ENCODE results near the gene KCNH1. TPM values are rescaled to one million over a fixed set of nuclear protein-coding genes. Genes with fewer than 3 reads are reported as not detected.

KCNH1 gene
- total RNA-seq, 2 donors from 2014 or later, result 3.2 to 3.5 TPM

DNA sequence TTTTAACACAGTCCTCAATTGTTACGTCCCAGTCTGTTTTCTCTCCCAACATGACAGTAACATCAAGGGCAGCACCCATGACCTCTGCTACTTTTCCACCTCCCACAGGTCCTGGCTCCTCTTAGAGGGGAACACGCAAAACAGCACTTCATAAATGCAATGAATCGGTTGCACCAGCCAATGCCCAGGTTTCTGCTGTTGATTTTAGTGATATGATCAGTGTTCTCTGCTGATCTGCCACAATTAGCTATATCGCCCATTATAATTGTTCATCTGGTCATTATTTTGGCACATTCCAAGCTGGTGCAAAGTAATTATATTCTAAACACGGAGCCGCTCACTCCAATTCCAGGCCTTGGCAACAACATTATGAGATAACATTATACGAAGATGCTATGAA lies 184.5 kb downstream of the KCNH1 start:
- Mint-ChIP-seq H3K27me3 (ENCODE audit: insufficient read depth) (no peaks in the 10 kb centered on the region), H3K27ac (no peak overlapping the region), H3K36me3 (ENCODE audit: low read depth) (no peaks in the 10 kb centered on the region), H3K4me3 (no peak overlapping the region), H3K4me1 (no peaks in the 10 kb centered on the region), H3K9me3 (no peaks in the 10 kb centered on the region)
- H3K36me3 ChIP-seq (ENCODE audit: control insufficient read depth, insufficient read depth, low read length), result no peaks in the 10 kb centered on the region
- no peaks in the 10 kb centered on the region for H3K4me1 ChIP-seq (ENCODE audit: control insufficient read depth, insufficient read depth, low read length)
- no peak overlapping the region for H3K4me3 ChIP-seq (ENCODE audit: low read length)
- WGBS, 2 experiments (ENCODE audit: insufficient coverage in 1 of 2, insufficient read length in 1 of 2), result 88 to 100% methylated on average over 2 to 7 of the region's 7 CpGs
- no peaks in the 10 kb centered on the region for H3K27me3 ChIP-seq (ENCODE audit: control insufficient read depth, insufficient read depth, low read length, poor library complexity, severe bottlenecking)
- DNase-seq, result no peak
- H3K9ac ChIP-seq (ENCODE audit: extremely low read depth, low read length, poor library complexity, severe bottlenecking), result no peak overlapping the region
- no peak for TF ChIP-seq CTCF (conservative IDR thresholded peaks at IDR 0.05)
- H3K27ac ChIP-seq (ENCODE audit: low read depth, low read length), result no peak overlapping the region
- H3K9me3 ChIP-seq (ENCODE audit: control insufficient read depth, low read length), result no peaks in the 10 kb centered on the region

- Mint-ChIP-seq H3K27ac (no peak overlapping the region), H3K9me3 (no peaks in the 10 kb centered on the region), H3K4me3 (no peak overlapping the region), H3K36me3 (ENCODE audit: low read depth) (no peaks in the 10 kb centered on the region), H3K27me3 (ENCODE audit: insufficient read depth) (no peaks in the 10 kb centered on the region), H3K4me1 (no peaks in the 10 kb centered on the region)
- Histone ChIP-seq H3K36me3 (ENCODE audit: control insufficient read depth, insufficient read depth, low read length) (no peaks in the 10 kb centered on the region), H3K4me3 (ENCODE audit: low read length) (no peak overlapping the region), H3K9ac (ENCODE audit: extremely low read depth, low read length, poor library complexity, severe bottlenecking) (no peak overlapping the region), H3K27me3 (ENCODE audit: control insufficient read depth, insufficient read depth, low read length, poor library complexity, severe bottlenecking) (no peaks in the 10 kb centered on the region), H3K9me3 (ENCODE audit: control insufficient read depth, low read length) (no peaks in the 10 kb centered on the region), H3K27ac (ENCODE audit: low read depth, low read length) (no peak overlapping the region), H3K4me1 (ENCODE audit: control insufficient read depth, insufficient read depth, low read length) (no peaks in the 10 kb centered on the region)
- 80 to 91% methylated on average over 1 to 2 of the region's 2 CpGs for WGBS, 2 experiments (ENCODE audit: insufficient coverage in 1 of 2, insufficient read length in 1 of 2)
- no peak for TF ChIP-seq CTCF (conservative IDR thresholded peaks at IDR 0.05)
- no peak for DNase-seq
Observed at GRCh38 chr1:210949039-210949438, 184.9 kb downstream of the KCNH1 start.

GRCh38 chr1:210944252-210944651 lies 189.7 kb downstream of the KCNH1 start:
- H3K4me1 Mint-ChIP-seq, result no peaks in the 10 kb centered on the region
- Histone ChIP-seq H3K4me3 (ENCODE audit: low read length) (no peak overlapping the region), H3K4me1 (ENCODE audit: control insufficient read depth, insufficient read depth, low read length) (no peaks in the 10 kb centered on the region), H3K9me3 (ENCODE audit: control insufficient read depth, low read length) (no peaks in the 10 kb centered on the region), H3K36me3 (ENCODE audit: control insufficient read depth, insufficient read depth, low read length) (no peaks in the 10 kb centered on the region), H3K27me3 (ENCODE audit: control insufficient read depth, insufficient read depth, low read length, poor library complexity, severe bottlenecking) (no peaks in the 10 kb centered on the region), H3K27ac (ENCODE audit: low read depth, low read length) (no peak overlapping the region), H3K9ac (ENCODE audit: extremely low read depth, low read length, poor library complexity, severe bottlenecking) (no peak overlapping the region)
- no peaks in the 10 kb centered on the region for H3K36me3 Mint-ChIP-seq (ENCODE audit: low read depth)
- H3K9me3 Mint-ChIP-seq, result no peaks in the 10 kb centered on the region
- TF ChIP-seq CTCF (conservative IDR thresholded peaks at IDR 0.05), result no peak
- H3K27ac Mint-ChIP-seq, result no peak overlapping the region
- DNase-seq, result no peak
- peaks cover 1% of the 10 kb centered on the region for H3K27me3 Mint-ChIP-seq (ENCODE audit: insufficient read depth)
- H3K4me3 Mint-ChIP-seq, result no peak overlapping the region
- 46 to 71% methylated on average over 1 to 2 of the region's 2 CpGs for WGBS, 2 experiments (ENCODE audit: insufficient coverage in 1 of 2, insufficient read length in 1 of 2)

All from endodermal cell (in vitro differentiated cells).